LHCN-M2 (cell line): ENCODE results near the gene DNAH14. TPM values are rescaled to one million over a fixed set of nuclear protein-coding genes. Genes with fewer than 3 reads are reported as not detected.

Source experiments
- DNase-seq: peaks from one replicate; pipeline ENCODE4 v3.0.0-alpha.2; 2012; ENCODE audit warnings: low read depth
- total RNA-seq: library from RNA; depleted of rRNA; stranded (reverse); fragments of >200 nt; gene quantifications from 2 replicates; pipeline ENCODE4 v1.2.3, GENCODE V29; 2014

The DNAH14 gene
- total RNA-seq, 1 experiment from 2014 or later, result 12.1 TPM

DNA sequence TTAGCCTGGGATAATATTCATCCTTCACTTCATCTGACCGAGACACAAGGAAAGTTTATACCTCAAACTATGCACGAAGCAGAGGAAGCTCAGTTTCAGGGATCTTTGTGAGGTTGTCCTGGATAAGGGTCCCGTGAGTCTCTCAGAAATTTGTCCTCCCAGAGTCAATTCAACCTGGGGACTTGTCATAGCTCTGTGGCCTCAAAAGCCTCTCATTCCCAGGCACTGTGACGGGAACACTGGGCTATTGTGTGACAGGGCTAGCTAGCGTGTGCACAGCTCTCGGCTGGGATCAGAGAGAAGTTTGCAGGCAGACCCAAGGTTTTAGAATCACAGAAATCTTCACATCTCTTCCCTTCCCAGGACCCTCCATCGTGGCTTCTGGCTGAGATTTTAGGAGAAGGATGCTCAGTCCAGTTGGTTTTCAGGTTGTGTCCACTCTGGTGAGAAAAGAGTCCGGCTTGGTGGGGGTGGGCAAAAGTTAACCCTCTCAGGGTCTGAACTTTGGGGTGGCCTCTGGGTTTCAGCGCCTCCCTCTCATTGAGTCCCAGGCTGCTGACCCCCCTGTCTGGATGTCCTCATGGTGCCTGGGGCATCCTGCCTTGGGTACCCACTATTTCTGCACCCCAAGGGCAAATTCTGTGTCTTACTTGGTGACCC lies 518.8 kb downstream of the DNAH14 start:
- DNase-seq, result no peak
